GM21737 (cell line): ENCODE data around the gene ST3GAL5.

Source experiments
- ATAC-seq: cut with Tn5 transposase; IDR thresholded peaks from one replicate; pipeline ENCODE4 v1.9.1; 2021; ENCODE audit warnings: mild to moderate bottlenecking, moderate library complexity; ENCODE audit not compliant: unreplicated experiment

Gene ST3GAL5

GRCh38 chr2:85917887-85918795 lies 29.4 kb upstream of the ST3GAL5 start:
- no peak for ATAC-seq

GRCh38 chr2:85915606-85916303 lies 27.0 kb upstream of the ST3GAL5 start:
- ATAC-seq: no peak

GRCh38 chr2:85914922-85915321 lies 26.1 kb upstream of the ST3GAL5 start:
- ATAC-seq: no peak

GRCh38 chr2:85913884-85914881 lies 25.4 kb upstream of the ST3GAL5 start:
- ATAC-seq: no peak

GRCh38 chr2:85911814-85912692 lies 23.3 kb upstream of the ST3GAL5 start:
- ATAC-seq: no peak

GRCh38 chr2:85911097-85911496 lies 22.3 kb upstream of the ST3GAL5 start:
- no peak for ATAC-seq

GRCh38 chr2:85909005-85909404 lies 20.2 kb upstream of the ST3GAL5 start:
- ATAC-seq: no peak

GRCh38 chr2:85908506-85908905 lies 19.7 kb upstream of the ST3GAL5 start:
- no peak for ATAC-seq

GRCh38 chr2:85907671-85908157 lies 18.9 kb upstream of the ST3GAL5 start:
- ATAC-seq: no peak

GRCh38 chr2:85906748-85907147 lies 18.0 kb upstream of the ST3GAL5 start:
- ATAC-seq: no peak

GRCh38 chr2:85905891-85906290 lies 17.1 kb upstream of the ST3GAL5 start:
- no peak for ATAC-seq

- no peak for ATAC-seq
Observed at GRCh38 chr2:85905187-85905666, 16.4 kb upstream of the ST3GAL5 start.

GRCh38 chr2:85903849-85904248 lies 15.1 kb upstream of the ST3GAL5 start:
- no peak for ATAC-seq

GRCh38 chr2:85902496-85902895 lies 13.7 kb upstream of the ST3GAL5 start:
- no peak for ATAC-seq

- ATAC-seq: no peak
Observed at GRCh38 chr2:85901155-85901554, 12.4 kb upstream of the ST3GAL5 start.

GRCh38 chr2:85900366-85900765 lies 11.6 kb upstream of the ST3GAL5 start:
- ATAC-seq: no peak

- no peak for ATAC-seq
Observed at GRCh38 chr2:85899849-85900248, 11.1 kb upstream of the ST3GAL5 start.

- no peak for ATAC-seq
Observed at GRCh38 chr2:85899284-85899683, 10.5 kb upstream of the ST3GAL5 start.

GRCh38 chr2:85898881-85899280 lies 10.1 kb upstream of the ST3GAL5 start:
- no peak for ATAC-seq
